GM23338 (cell line): ENCODE data around the gene NHS.
A peak's percentile ranks its signal among the peaks of the same experiment; 100 is the strongest.

Experiments used
- CREB1 ChIP-seq: fragments of 250-450 bp; sonication (Bioruptor Pico); IDR thresholded peaks from 2 replicates; pipeline ENCODE4 v1.5.0; 2020; ENCODE audit warnings: low read depth, mild to moderate bottlenecking, moderate library complexity
- EZH2 ChIP-seq: fragments of 200-600 bp; sonication (generic); IDR thresholded peaks from one replicate; pipeline ENCODE4 v1.8.0; 2017; ENCODE audit warnings: antibody characterized with exemption, mild to moderate bottlenecking, low read depth; ENCODE audit not compliant: unreplicated experiment
- EZH2phosphoT487 ChIP-seq: fragments of 200-600 bp; sonication (generic); IDR thresholded peaks from one replicate; pipeline ENCODE4 v1.8.1; 2018; ENCODE audit warnings: antibody characterized with exemption; ENCODE audit not compliant: unreplicated experiment
- JUNB ChIP-seq: IDR thresholded peaks from one replicate; pipeline ENCODE4 v1.6.1; 2016; ENCODE audit warnings: antibody characterized with exemption; ENCODE audit not compliant: unreplicated experiment
- NANOG ChIP-seq: IDR thresholded peaks from 2 replicates; pipeline ENCODE4 v1.6.1; 2016; ENCODE audit warnings: antibody characterized with exemption, borderline replicate concordance
- POLR2AphosphoS5 ChIP-seq: IDR thresholded peaks from 2 replicates; pipeline ENCODE4 v1.6.1; 2016; ENCODE audit warnings: antibody characterized with exemption, low read depth
- STAT1 ChIP-seq: IDR thresholded peaks from one replicate; pipeline ENCODE4 v1.6.1; 2016; ENCODE audit warnings: antibody characterized with exemption; ENCODE audit not compliant: unreplicated experiment
- ZNF114 ChIP-seq: fragments of 250-450 bp; sonication (Bioruptor Pico); IDR thresholded peaks from 2 replicates; pipeline ENCODE4 v1.5.0; 2020; ENCODE audit warnings: mild to moderate bottlenecking, moderate library complexity
- ZNF331 ChIP-seq: fragments of 250-450 bp; sonication (Bioruptor Pico); IDR thresholded peaks from 2 replicates; pipeline ENCODE4 v1.5.0; 2020; ENCODE audit warnings: low read depth, mild to moderate bottlenecking, moderate library complexity
- TF ChIP-seq, protein P1 (sequence below), 2 experiments: fragments of 200-600 bp in 1 of 2; sonication (generic) in 1 of 2; conservative IDR thresholded peaks; 2 replicates each; pipeline versions ENCODE4 v1.5.1 to v1.6.1; 2016 to 2017; ENCODE audit warnings: antibody characterized with exemption in 2 of 2, low read depth in 2 of 2, mild to moderate bottlenecking in 2 of 2, moderate library complexity in 1 of 2
- TF ChIP-seq, protein P2 (sequence below): IDR thresholded peaks from one replicate; pipeline ENCODE4 v1.6.1; 2018; ENCODE audit warnings: antibody characterized with exemption; ENCODE audit not compliant: unreplicated experiment
- TF ChIP-seq, protein P3 (sequence below): IDR thresholded peaks from 2 replicates; pipeline ENCODE4 v1.6.1; 2016; ENCODE audit warnings: antibody characterized with exemption
- TF ChIP-seq, protein P4 (sequence below): fragments of 250-450 bp; sonication (Bioruptor Pico); IDR thresholded peaks from 2 replicates; pipeline ENCODE4 v1.5.0; 2020; ENCODE audit warnings: mild to moderate bottlenecking, moderate library complexity

DNA sequence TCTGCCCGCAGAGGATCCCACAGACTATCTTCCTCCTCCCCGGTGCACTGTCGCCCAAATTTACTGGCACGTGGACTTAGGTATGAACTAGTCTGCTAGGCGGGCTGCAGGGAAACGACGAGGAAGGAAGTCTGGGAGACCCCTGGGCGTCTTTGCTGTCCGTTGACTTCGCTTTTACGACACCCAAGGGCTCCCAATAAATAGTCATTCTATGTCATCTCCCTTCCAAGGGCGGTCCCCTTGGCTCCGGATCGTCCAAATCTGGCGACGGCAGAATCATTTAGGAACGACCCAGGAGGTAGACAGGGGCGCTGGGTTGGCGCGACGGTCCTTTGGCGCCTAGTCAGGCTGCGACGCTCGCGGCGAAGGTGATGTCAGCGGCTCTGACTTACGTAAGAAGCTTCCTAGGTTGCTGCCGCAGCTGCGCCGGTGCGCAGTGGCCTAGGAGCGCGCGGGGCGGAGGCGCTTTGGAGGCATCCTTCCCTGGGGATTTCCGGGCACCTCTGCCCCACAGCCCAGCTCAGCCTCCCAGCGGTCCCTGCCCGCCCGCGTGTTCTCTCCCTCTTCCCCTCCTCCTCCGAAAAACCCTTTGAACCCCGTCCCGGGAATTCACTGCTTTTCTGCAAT, 2.2 kb downstream of the NHS start:
- TF ChIP-seq NANOG = no peak
- no peak for TF ChIP-seq STAT1
- no peak for TF ChIP-seq EZH2
- TF ChIP-seq, protein P1, sequence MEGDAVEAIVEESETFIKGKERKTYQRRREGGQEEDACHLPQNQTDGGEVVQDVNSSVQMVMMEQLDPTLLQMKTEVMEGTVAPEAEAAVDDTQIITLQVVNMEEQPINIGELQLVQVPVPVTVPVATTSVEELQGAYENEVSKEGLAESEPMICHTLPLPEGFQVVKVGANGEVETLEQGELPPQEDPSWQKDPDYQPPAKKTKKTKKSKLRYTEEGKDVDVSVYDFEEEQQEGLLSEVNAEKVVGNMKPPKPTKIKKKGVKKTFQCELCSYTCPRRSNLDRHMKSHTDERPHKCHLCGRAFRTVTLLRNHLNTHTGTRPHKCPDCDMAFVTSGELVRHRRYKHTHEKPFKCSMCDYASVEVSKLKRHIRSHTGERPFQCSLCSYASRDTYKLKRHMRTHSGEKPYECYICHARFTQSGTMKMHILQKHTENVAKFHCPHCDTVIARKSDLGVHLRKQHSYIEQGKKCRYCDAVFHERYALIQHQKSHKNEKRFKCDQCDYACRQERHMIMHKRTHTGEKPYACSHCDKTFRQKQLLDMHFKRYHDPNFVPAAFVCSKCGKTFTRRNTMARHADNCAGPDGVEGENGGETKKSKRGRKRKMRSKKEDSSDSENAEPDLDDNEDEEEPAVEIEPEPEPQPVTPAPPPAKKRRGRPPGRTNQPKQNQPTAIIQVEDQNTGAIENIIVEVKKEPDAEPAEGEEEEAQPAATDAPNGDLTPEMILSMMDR (conservative IDR thresholded peaks at IDR 0.05; ENCODE audit: low read depth in 2 of 2) = no peak
- TF ChIP-seq CREB1 (CRISPR knock-in tag) = peak; percentile 66
- no peak for TF ChIP-seq POLR2AphosphoS5
- TF ChIP-seq, protein P2, sequence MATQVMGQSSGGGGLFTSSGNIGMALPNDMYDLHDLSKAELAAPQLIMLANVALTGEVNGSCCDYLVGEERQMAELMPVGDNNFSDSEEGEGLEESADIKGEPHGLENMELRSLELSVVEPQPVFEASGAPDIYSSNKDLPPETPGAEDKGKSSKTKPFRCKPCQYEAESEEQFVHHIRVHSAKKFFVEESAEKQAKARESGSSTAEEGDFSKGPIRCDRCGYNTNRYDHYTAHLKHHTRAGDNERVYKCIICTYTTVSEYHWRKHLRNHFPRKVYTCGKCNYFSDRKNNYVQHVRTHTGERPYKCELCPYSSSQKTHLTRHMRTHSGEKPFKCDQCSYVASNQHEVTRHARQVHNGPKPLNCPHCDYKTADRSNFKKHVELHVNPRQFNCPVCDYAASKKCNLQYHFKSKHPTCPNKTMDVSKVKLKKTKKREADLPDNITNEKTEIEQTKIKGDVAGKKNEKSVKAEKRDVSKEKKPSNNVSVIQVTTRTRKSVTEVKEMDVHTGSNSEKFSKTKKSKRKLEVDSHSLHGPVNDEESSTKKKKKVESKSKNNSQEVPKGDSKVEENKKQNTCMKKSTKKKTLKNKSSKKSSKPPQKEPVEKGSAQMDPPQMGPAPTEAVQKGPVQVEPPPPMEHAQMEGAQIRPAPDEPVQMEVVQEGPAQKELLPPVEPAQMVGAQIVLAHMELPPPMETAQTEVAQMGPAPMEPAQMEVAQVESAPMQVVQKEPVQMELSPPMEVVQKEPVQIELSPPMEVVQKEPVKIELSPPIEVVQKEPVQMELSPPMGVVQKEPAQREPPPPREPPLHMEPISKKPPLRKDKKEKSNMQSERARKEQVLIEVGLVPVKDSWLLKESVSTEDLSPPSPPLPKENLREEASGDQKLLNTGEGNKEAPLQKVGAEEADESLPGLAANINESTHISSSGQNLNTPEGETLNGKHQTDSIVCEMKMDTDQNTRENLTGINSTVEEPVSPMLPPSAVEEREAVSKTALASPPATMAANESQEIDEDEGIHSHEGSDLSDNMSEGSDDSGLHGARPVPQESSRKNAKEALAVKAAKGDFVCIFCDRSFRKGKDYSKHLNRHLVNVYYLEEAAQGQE = no peak
- TF ChIP-seq, protein P3, sequence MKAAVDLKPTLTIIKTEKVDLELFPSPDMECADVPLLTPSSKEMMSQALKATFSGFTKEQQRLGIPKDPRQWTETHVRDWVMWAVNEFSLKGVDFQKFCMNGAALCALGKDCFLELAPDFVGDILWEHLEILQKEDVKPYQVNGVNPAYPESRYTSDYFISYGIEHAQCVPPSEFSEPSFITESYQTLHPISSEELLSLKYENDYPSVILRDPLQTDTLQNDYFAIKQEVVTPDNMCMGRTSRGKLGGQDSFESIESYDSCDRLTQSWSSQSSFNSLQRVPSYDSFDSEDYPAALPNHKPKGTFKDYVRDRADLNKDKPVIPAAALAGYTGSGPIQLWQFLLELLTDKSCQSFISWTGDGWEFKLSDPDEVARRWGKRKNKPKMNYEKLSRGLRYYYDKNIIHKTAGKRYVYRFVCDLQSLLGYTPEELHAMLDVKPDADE = no peak
- no peak for TF ChIP-seq JUNB
- no peak for TF ChIP-seq ZNF114
- TF ChIP-seq EZH2phosphoT487 = no peak
- TF ChIP-seq ZNF331 (CRISPR knock-in tag) = no peak
- TF ChIP-seq, protein P4, sequence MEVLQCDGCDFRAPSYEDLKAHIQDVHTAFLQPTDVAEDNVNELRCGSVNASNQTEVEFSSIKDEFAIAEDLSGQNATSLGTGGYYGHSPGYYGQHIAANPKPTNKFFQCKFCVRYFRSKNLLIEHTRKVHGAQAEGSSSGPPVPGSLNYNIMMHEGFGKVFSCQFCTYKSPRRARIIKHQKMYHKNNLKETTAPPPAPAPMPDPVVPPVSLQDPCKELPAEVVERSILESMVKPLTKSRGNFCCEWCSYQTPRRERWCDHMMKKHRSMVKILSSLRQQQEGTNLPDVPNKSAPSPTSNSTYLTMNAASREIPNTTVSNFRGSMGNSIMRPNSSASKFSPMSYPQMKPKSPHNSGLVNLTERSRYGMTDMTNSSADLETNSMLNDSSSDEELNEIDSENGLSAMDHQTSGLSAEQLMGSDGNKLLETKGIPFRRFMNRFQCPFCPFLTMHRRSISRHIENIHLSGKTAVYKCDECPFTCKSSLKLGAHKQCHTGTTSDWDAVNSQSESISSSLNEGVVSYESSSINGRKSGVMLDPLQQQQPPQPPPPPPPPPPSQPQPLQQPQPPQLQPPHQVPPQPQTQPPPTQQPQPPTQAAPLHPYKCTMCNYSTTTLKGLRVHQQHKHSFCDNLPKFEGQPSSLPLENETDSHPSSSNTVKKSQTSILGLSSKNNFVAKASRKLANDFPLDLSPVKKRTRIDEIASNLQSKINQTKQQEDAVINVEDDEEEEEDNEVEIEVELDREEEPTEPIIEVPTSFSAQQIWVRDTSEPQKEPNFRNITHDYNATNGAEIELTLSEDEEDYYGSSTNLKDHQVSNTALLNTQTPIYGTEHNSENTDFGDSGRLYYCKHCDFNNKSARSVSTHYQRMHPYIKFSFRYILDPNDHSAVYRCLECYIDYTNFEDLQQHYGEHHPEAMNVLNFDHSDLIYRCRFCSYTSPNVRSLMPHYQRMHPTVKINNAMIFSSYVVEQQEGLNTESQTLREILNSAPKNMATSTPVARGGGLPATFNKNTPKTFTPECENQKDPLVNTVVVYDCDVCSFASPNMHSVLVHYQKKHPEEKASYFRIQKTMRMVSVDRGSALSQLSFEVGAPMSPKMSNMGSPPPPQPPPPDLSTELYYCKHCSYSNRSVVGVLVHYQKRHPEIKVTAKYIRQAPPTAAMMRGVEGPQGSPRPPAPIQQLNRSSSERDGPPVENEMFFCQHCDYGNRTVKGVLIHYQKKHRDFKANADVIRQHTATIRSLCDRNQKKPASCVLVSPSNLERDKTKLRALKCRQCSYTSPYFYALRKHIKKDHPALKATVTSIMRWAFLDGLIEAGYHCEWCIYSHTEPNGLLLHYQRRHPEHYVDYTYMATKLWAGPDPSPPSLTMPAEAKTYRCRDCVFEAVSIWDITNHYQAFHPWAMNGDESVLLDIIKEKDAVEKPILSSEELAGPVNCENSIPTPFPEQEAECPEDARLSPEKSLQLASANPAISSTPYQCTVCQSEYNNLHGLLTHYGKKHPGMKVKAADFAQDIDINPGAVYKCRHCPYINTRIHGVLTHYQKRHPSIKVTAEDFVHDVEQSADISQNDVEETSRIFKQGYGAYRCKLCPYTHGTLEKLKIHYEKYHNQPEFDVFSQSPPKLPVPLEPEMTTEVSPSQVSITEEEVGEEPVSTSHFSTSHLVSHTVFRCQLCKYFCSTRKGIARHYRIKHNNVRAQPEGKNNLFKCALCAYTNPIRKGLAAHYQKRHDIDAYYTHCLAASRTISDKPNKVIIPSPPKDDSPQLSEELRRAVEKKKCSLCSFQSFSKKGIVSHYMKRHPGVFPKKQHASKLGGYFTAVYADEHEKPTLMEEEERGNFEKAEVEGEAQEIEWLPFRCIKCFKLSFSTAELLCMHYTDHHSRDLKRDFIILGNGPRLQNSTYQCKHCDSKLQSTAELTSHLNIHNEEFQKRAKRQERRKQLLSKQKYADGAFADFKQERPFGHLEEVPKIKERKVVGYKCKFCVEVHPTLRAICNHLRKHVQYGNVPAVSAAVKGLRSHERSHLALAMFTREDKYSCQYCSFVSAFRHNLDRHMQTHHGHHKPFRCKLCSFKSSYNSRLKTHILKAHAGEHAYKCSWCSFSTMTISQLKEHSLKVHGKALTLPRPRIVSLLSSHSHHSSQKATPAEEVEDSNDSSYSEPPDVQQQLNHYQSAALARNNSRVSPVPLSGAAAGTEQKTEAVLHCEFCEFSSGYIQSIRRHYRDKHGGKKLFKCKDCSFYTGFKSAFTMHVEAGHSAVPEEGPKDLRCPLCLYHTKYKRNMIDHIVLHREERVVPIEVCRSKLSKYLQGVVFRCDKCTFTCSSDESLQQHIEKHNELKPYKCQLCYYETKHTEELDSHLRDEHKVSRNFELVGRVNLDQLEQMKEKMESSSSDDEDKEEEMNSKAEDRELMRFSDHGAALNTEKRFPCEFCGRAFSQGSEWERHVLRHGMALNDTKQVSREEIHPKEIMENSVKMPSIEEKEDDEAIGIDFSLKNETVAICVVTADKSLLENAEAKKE (CRISPR knock-in tag) = no peak
